Neural cell (in vitro differentiated cells): Measurements from ENCODE around the gene VPS41.

Experiments
- POLR2AphosphoS5 ChIP-seq: IDR thresholded peaks from 2 replicates; pipeline ENCODE4 v1.6.1; 2012
- TF ChIP-seq, protein P1 (sequence below): fragments of 450-650 bp; IDR thresholded peaks from 2 replicates; pipeline ENCODE4 v1.5.1; 2014; ENCODE audit warnings: antibody characterized with exemption, mild to moderate bottlenecking, moderate library complexity; ENCODE audit not compliant: poor library complexity, severe bottlenecking
- TF ChIP-seq, protein P2 (sequence below): IDR thresholded peaks from 2 replicates; pipeline ENCODE4 v1.6.1; 2012; ENCODE audit warnings: borderline replicate concordance

DNA sequence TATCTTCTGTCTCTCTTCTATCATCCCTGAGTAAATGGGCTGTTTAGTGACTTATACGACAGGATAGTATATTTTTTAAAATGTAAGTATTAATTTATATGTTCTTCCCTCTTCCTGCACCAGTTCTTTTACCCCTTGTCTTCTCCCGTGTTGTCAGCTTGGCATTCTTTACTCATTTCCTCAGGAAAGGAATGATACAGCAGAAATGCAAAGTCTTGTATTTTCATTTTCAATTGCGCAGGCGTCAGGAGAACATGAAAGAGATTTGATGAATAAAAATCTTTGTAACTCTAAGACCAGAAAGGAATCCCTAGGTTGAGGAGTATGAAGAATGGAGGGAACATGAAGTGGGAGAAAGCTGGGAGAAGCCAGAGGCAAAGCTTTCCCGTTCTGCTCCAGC, 18.8 kb upstream of the VPS41 start:
- TF ChIP-seq, protein P1, sequence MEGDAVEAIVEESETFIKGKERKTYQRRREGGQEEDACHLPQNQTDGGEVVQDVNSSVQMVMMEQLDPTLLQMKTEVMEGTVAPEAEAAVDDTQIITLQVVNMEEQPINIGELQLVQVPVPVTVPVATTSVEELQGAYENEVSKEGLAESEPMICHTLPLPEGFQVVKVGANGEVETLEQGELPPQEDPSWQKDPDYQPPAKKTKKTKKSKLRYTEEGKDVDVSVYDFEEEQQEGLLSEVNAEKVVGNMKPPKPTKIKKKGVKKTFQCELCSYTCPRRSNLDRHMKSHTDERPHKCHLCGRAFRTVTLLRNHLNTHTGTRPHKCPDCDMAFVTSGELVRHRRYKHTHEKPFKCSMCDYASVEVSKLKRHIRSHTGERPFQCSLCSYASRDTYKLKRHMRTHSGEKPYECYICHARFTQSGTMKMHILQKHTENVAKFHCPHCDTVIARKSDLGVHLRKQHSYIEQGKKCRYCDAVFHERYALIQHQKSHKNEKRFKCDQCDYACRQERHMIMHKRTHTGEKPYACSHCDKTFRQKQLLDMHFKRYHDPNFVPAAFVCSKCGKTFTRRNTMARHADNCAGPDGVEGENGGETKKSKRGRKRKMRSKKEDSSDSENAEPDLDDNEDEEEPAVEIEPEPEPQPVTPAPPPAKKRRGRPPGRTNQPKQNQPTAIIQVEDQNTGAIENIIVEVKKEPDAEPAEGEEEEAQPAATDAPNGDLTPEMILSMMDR, result no peak
- no peak for TF ChIP-seq POLR2AphosphoS5
- TF ChIP-seq, protein P2, sequence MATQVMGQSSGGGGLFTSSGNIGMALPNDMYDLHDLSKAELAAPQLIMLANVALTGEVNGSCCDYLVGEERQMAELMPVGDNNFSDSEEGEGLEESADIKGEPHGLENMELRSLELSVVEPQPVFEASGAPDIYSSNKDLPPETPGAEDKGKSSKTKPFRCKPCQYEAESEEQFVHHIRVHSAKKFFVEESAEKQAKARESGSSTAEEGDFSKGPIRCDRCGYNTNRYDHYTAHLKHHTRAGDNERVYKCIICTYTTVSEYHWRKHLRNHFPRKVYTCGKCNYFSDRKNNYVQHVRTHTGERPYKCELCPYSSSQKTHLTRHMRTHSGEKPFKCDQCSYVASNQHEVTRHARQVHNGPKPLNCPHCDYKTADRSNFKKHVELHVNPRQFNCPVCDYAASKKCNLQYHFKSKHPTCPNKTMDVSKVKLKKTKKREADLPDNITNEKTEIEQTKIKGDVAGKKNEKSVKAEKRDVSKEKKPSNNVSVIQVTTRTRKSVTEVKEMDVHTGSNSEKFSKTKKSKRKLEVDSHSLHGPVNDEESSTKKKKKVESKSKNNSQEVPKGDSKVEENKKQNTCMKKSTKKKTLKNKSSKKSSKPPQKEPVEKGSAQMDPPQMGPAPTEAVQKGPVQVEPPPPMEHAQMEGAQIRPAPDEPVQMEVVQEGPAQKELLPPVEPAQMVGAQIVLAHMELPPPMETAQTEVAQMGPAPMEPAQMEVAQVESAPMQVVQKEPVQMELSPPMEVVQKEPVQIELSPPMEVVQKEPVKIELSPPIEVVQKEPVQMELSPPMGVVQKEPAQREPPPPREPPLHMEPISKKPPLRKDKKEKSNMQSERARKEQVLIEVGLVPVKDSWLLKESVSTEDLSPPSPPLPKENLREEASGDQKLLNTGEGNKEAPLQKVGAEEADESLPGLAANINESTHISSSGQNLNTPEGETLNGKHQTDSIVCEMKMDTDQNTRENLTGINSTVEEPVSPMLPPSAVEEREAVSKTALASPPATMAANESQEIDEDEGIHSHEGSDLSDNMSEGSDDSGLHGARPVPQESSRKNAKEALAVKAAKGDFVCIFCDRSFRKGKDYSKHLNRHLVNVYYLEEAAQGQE, result no peak
